GM12865 (cell line): ENCODE data around the gene PTPRK.

Experiments used
- DNase-seq: peaks from one replicate; pipeline ENCODE4 v3.0.0; 2010; ENCODE audit warnings: low read depth
- H3K4me3 ChIP-seq: 2 replicates; pipeline ENCODE4 v1.5.1; 2011; ENCODE audit warnings: mild to moderate bottlenecking, low read depth, low read length, control low read depth
- CTCF ChIP-seq: IDR thresholded peaks from 2 replicates; pipeline ENCODE4 v1.5.1; 2011; ENCODE audit warnings: low read length, control low read depth, low read depth, inconsistent platforms; ENCODE audit not compliant: insufficient read depth; ENCODE audit errors: missing control alignments

The PTPRK gene

GRCh38 chr6:128174724-128175123 lies 345.7 kb downstream of the PTPRK start:
- no peak for TF ChIP-seq CTCF
- no peak for DNase-seq

GRCh38 chr6:128172752-128173682 lies 347.4 kb downstream of the PTPRK start:
- TF ChIP-seq CTCF: no peak
- no peak overlapping the region for H3K4me3 ChIP-seq
- DNase-seq: no peak

More at GRCh38 chr6:128174724-128175123, 345.7 kb downstream of the PTPRK start:
- H3K4me3 ChIP-seq: no peak overlapping the region

DNA sequence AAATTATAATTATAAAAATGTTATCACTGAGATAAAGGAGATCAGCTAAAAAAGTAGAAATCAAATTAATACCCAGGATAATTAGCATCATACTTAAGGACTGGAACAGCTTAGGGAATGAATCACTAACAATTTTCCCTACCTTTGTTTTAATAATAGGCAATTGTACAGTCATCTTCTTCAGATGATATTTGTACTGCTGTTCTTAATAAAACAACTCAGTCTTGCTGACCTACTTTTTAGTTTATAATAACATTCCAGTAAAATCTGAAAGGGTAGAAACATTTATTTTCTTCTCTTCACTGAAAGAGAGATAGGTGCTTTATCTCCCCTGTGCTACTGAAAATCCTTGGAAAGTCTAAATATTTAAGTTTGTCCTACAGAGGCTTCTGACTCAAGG lies 348.3 kb downstream of the PTPRK start:
- DNase-seq: no peak
- no peak for TF ChIP-seq CTCF

GRCh38 chr6:128171182-128171581 lies 349.2 kb downstream of the PTPRK start:
- H3K4me3 ChIP-seq: no peak overlapping the region
- TF ChIP-seq CTCF: no peak
- no peak for DNase-seq

More for the DNA sequence above, 348.3 kb downstream of the PTPRK start:
- H3K4me3 ChIP-seq: no peak overlapping the region

DNA sequence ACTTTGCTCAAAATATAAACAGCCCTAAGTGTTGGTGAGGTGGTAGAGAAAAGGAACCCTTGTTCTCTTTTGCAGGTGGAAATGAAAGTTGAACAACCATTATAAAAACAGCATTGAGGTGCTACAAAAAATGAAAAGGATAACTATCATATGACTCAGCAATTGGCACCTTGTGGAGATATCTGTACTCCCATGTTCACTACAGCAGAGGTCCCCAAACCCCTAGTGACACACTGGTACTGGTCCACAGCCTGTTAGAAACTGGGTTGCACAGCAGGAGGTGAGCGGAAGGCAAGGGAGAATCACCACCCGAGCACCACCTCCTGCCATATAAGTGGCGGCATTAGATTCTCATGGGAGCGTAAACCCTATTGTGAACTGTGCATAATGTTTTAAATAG lies 352.2 kb downstream of the PTPRK start:
- DNase-seq: no peak
- TF ChIP-seq CTCF: no peak
- H3K4me3 ChIP-seq: no peak overlapping the region

GRCh38 chr6:128167552-128167951 lies 352.8 kb downstream of the PTPRK start:
- H3K4me3 ChIP-seq: no peak overlapping the region
- DNase-seq: no peak
- TF ChIP-seq CTCF: no peak

DNA sequence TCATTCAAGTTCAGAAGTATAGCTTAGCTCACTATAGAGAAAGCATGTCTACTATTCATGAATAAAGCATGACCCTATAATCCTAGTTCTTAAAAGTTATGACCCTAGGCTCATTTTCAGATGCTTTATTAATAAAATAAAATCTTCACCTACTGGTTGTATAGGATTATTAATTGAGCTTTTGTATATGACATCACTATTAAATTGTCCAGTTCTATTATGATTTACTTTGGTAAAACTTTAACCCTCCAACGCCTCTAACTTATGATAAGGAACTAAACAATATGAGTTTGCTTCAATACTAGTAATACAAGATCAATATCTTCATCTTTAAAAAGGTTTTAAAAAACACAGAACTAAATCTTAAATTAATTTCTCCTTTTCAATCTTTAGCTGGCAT lies 356.1 kb downstream of the PTPRK start:
- no peak overlapping the region for H3K4me3 ChIP-seq
- no peak for DNase-seq
- TF ChIP-seq CTCF: no peak
